Stimulated activated CD4-positive, alpha-beta T cell treated with anti-CD3 and anti-CD28 coated beads, Interleukin-2, amount 100 ng/mL, for 4 hours (primary cell): ENCODE measurements around the gene SLC23A1.
"Not testable (repeated sequence)": the region's sequence is repeated elsewhere in the genome, so short reads cannot be mapped to it uniquely, and the experiment has no call there.

ENCODE experiments used
- DNase-seq: peaks from one replicate; pipeline ENCODE4 v3.0.0-alpha.2; 2020; ENCODE audit warnings: low read depth

Gene SLC23A1

GRCh38 chr5:139383275-139383992 lies at the start of gene SLC23A1:
Gene SLC23A1, minus strand, starts transcription at chr5:139383297. Its CDS starts 44 bp downstream, at chr5:139383253.
- DNase-seq, result no peak

GRCh38 chr5:139431706-139432105 lies 48.6 kb upstream of the SLC23A1 start:
- no peak for DNase-seq

GRCh38 chr5:139430015-139430414 lies 46.9 kb upstream of the SLC23A1 start:
- DNase-seq, result no peak

GRCh38 chr5:139426203-139426885 lies 43.2 kb upstream of the SLC23A1 start:
- DNase-seq, result no peak

- no peak for DNase-seq
Measured at GRCh38 chr5:139425497-139425896, 42.4 kb upstream of the SLC23A1 start.

GRCh38 chr5:139422307-139422893 lies 39.3 kb upstream of the SLC23A1 start:
- DNase-seq, result peak; percentile 43

- DNase-seq, result no peak
Measured at GRCh38 chr5:139419226-139420192, 36.4 kb upstream of the SLC23A1 start.

GRCh38 chr5:139418793-139419192 lies 35.7 kb upstream of the SLC23A1 start:
- no peak for DNase-seq

- no peak for DNase-seq
Measured at GRCh38 chr5:139417214-139417613, 34.1 kb upstream of the SLC23A1 start.

- DNase-seq, result no peak
Measured at GRCh38 chr5:139416651-139417050, 33.6 kb upstream of the SLC23A1 start.

GRCh38 chr5:139415869-139416268 lies 32.8 kb upstream of the SLC23A1 start:
- DNase-seq, result no peak

- DNase-seq, result no peak
Measured at GRCh38 chr5:139415221-139415861, 32.2 kb upstream of the SLC23A1 start.

- no peak for DNase-seq
Measured at GRCh38 chr5:139414581-139415130, 31.6 kb upstream of the SLC23A1 start.

- no peak for DNase-seq
Measured at GRCh38 chr5:139413963-139414362, 30.9 kb upstream of the SLC23A1 start.

- no peak for DNase-seq
Measured at GRCh38 chr5:139413153-139413552, 30.1 kb upstream of the SLC23A1 start.

- DNase-seq, result no peak
Measured at GRCh38 chr5:139410993-139411828, 28.1 kb upstream of the SLC23A1 start.

- no peak for DNase-seq
Measured at GRCh38 chr5:139410121-139410992, 27.3 kb upstream of the SLC23A1 start.

GRCh38 chr5:139409116-139409515 lies 26.0 kb upstream of the SLC23A1 start:
- not testable (repeated sequence) for DNase-seq

GRCh38 chr5:139408191-139408590 lies 25.1 kb upstream of the SLC23A1 start:
- no peak for DNase-seq
